Panc1 (cell line): ENCODE data around the gene ZNF492.

Experiments used
- POLR2AphosphoS5 ChIP-seq: IDR thresholded peaks from 2 replicates; pipeline ENCODE4 v1.6.1; 2012; ENCODE audit warnings: mild to moderate bottlenecking, low read depth, low read length, moderate library complexity
- TF ChIP-seq, protein P1 (sequence below): fragments of 450-650 bp; IDR thresholded peaks from 2 replicates; pipeline ENCODE4 v1.5.1; 2017; ENCODE audit warnings: mild to moderate bottlenecking

DNA sequence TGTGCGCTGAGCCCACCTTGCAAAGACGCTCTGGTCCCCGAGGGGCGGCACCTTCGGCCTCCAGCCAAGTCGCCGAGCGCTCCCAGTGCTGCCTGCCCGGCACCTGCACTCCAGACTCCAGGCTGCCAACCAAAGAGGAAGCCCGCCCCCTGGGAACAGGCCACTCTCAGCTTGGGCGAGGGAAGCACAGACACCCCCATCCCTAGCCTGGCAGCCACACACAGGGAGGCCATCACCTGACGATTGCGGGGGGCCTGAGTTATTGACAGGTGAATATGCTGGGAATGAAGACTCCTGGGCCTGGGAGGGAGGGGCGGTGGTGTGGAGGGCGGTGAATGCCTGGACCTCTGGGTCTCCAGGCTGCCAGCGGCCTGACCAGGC, 10.3 kb upstream of the ZNF492 start:
- TF ChIP-seq, protein P1, sequence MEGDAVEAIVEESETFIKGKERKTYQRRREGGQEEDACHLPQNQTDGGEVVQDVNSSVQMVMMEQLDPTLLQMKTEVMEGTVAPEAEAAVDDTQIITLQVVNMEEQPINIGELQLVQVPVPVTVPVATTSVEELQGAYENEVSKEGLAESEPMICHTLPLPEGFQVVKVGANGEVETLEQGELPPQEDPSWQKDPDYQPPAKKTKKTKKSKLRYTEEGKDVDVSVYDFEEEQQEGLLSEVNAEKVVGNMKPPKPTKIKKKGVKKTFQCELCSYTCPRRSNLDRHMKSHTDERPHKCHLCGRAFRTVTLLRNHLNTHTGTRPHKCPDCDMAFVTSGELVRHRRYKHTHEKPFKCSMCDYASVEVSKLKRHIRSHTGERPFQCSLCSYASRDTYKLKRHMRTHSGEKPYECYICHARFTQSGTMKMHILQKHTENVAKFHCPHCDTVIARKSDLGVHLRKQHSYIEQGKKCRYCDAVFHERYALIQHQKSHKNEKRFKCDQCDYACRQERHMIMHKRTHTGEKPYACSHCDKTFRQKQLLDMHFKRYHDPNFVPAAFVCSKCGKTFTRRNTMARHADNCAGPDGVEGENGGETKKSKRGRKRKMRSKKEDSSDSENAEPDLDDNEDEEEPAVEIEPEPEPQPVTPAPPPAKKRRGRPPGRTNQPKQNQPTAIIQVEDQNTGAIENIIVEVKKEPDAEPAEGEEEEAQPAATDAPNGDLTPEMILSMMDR, result no peak
- no peak for TF ChIP-seq POLR2AphosphoS5
